ENCODE results near the gene PLPPR3. TPM values are rescaled to one million over a fixed set of nuclear protein-coding genes. Genes with fewer than 3 reads are reported as not detected.

PLPPR3 gene
- polyA plus RNA-seq, 1 experiment = 1.1 TPM

DNA sequence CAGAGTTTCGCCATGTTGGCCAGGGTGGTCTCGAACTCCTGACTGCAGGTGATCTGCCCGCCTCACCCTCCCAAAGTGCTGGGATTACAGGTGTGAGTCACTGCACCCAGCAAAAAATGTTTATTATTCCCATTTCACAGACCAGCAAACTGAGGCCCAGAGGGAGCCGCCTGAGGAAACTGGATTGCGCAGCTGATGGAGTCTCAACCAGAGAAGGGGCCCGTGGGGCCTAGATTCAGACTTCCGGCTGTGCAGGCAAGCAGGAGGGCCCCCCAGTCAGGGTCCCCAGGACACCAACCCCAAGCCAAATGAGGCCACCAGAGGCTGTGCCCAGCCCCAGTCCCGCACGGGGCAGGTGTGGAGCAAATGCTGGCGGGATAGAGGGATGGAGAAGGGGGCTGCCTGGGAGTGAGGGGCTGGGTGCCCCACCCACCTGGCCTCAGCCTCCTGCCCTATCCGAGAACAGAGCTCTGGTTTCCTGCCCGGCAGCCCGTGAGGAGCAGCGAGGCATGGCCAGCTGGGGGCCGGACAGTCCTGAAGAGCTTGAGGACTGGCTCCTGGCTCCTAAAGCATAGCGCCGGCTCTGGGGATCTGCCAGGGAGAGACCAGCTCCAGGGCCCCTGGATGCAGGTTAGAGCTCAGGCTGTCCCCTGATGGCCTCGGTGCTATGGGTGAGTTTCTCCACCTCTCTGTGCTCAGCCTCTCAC is 48.9 kb downstream of the PLPPR3 start:
- TF ChIP-seq, protein P1, sequence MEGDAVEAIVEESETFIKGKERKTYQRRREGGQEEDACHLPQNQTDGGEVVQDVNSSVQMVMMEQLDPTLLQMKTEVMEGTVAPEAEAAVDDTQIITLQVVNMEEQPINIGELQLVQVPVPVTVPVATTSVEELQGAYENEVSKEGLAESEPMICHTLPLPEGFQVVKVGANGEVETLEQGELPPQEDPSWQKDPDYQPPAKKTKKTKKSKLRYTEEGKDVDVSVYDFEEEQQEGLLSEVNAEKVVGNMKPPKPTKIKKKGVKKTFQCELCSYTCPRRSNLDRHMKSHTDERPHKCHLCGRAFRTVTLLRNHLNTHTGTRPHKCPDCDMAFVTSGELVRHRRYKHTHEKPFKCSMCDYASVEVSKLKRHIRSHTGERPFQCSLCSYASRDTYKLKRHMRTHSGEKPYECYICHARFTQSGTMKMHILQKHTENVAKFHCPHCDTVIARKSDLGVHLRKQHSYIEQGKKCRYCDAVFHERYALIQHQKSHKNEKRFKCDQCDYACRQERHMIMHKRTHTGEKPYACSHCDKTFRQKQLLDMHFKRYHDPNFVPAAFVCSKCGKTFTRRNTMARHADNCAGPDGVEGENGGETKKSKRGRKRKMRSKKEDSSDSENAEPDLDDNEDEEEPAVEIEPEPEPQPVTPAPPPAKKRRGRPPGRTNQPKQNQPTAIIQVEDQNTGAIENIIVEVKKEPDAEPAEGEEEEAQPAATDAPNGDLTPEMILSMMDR (IDR thresholded peaks at IDR 0.05; ENCODE audit: insufficient read depth, low read depth, low read length) = no peak
- ChIA-PET POLR2A (no interaction called here), CTCF (interaction anchor here (1.1 to 1.5 kb wide), 6 partner anchors 9 to 211 kb away, joined by 3 to 7 read pairs (median 4); partner anchors contain the start of gene WDR18)
- Histone ChIP-seq H3K27me3 (ENCODE audit: control insufficient read depth, insufficient read depth, low read length) (no peaks in the 10 kb centered on the region), H3K36me3 (ENCODE audit: control insufficient read depth, insufficient read depth, low read length) (no peaks in the 10 kb centered on the region), H3K4me3 (ENCODE audit: low read depth, low read length) (no peak overlapping the region)
- no peak for DNase-seq (ENCODE audit: low read depth)

DNA sequence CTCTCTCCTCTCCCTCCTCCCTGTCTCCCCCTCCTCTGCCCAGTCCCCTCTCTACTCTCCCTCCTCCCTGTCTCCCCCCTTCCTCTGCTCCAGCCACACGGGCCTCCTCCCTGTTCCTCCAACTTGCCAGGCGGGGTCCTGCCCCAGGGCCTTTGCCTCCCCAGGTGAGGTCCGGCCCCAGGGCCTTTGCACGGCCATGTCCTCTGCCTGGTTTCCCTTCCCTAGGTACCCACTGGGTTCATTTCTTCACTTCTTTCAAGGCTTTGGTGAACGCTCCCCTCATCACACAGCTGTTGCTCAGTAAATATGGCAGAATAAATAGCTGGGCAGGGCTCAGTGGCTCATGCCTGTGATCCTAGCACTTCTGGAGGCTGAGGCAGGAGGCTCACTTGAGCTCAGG is 49.7 kb downstream of the PLPPR3 start:
- CTCF ChIA-PET = interaction anchor here (1.1 to 1.5 kb wide), 6 partner anchors 9 to 212 kb away, joined by 3 to 7 read pairs (median 4); partner anchors contain the start of gene WDR18
- POLR2A ChIA-PET = no interaction called here

DNA sequence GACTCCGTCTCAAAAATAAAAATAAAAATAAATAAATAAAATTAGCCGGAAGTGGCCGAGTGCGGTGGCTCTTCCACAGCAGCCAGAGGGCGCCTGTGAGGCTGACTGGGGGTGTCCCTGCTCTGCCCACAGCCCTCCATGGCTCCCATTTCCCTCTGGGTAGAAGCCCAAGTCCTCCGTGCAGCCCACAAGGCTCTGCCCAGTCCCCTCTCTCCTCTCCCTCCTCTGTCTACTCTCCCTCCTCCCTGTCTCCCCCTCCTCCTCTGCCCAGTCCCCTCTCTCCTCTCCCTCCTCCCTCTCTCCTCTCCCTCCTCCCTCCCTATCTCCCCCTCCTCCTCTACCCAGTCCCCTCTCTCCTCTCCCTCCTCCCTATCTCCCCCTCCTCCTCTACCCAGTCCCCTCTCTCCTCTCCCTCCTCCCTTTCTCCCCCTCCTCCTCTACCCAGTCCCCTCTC is 50.4 kb downstream of the PLPPR3 start:
- TF ChIP-seq, protein P1 (IDR thresholded peaks at IDR 0.05; ENCODE audit: insufficient read depth, low read depth, low read length) = peak; percentile 64
- DNase-seq (ENCODE audit: low read depth) = no peak
- ChIA-PET POLR2A (no interaction called here), CTCF (interaction anchor here (0.7 to 1.4 kb wide), 6 partner anchors 12 to 87 kb away, joined by 3 to 4 read pairs (median 3); no protein-coding TSS in a partner anchor)
- Histone ChIP-seq H3K4me3 (ENCODE audit: low read depth, low read length) (no peak overlapping the region), H3K36me3 (ENCODE audit: control insufficient read depth, insufficient read depth, low read length) (no peaks in the 10 kb centered on the region), H3K27me3 (ENCODE audit: control insufficient read depth, insufficient read depth, low read length) (no peaks in the 10 kb centered on the region)

More for the DNA sequence above, 49.7 kb downstream of the PLPPR3 start:
- Histone ChIP-seq H3K36me3 (ENCODE audit: control insufficient read depth, insufficient read depth, low read length) (no peaks in the 10 kb centered on the region), H3K27me3 (ENCODE audit: control insufficient read depth, insufficient read depth, low read length) (no peaks in the 10 kb centered on the region), H3K4me3 (ENCODE audit: low read depth, low read length) (no peak overlapping the region)
- TF ChIP-seq, protein P1 (IDR thresholded peaks at IDR 0.05; ENCODE audit: insufficient read depth, low read depth, low read length) = no peak
- DNase-seq (ENCODE audit: low read depth) = no peak

DNA sequence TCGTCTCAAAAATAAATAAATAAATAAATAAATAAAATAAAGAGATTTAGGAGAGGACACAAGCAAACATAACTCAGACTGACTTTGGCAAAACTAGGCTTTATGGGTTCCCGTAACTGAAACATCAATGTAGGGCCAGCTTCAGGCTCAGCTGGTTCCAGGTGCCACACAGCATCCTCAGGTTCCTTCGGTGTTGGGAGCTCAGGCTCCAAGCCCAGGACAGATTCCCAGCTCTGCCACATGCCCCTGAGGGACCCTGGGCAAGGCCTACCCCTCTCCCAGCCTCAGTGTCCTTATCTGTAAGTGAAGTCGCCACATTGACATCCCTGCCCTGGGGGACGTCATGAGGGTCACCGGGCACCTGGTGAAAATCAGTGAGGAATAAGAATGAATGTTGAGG is 52.1 kb downstream of the PLPPR3 start:
- TF ChIP-seq, protein P1 (IDR thresholded peaks at IDR 0.05; ENCODE audit: insufficient read depth, low read depth, low read length) = no peak
- ChIA-PET POLR2A (no interaction called here), CTCF (interaction anchor here (0.6 to 2.4 kb wide), 22 partner anchors 9 to 215 kb away, joined by 3 to 7 read pairs (median 3); partner anchors contain the start of gene WDR18)
- no peaks in the 10 kb centered on the region for H3K27me3 ChIP-seq (ENCODE audit: control insufficient read depth, insufficient read depth, low read length)
- no peak for DNase-seq (ENCODE audit: low read depth)
- no peak overlapping the region for H3K4me3 ChIP-seq (ENCODE audit: low read depth, low read length)
- no peaks in the 10 kb centered on the region for H3K36me3 ChIP-seq (ENCODE audit: control insufficient read depth, insufficient read depth, low read length)

DNA sequence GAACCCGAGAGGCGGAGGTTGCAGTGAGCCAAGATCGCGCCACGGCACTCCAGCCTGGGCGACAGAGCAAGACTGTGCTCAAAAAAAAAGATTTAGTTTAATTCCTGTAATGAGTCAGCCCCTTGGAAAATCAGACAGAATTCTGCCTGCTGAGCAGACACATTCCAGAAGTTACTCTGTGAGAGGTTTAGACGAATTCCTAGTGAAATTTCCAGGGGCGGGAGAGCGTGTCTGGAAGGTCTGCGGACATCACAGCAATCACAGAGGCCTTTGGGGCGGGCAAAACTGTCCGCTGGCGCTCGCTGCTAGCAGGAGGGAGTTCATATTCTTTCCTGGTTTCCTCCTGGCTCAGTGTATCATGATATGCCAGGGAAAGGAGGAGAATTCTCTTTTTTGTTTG is 53.3 kb downstream of the PLPPR3 start:
- POLR2A ChIA-PET = no interaction called here
- DNase-seq (ENCODE audit: low read depth) = peak; percentile 75
- TF ChIP-seq, protein P1 (IDR thresholded peaks at IDR 0.05; ENCODE audit: insufficient read depth, low read depth, low read length) = no peak
- CTCF ChIA-PET = interaction anchor here (0.8 to 2.4 kb wide), 9 partner anchors 20 to 214 kb away, joined by 3 to 7 read pairs (median 4); no protein-coding TSS in a partner anchor
- no peak overlapping the region for H3K4me3 ChIP-seq (ENCODE audit: low read depth, low read length)
- no peaks in the 10 kb centered on the region for H3K36me3 ChIP-seq (ENCODE audit: control insufficient read depth, insufficient read depth, low read length)
- no peaks in the 10 kb centered on the region for H3K27me3 ChIP-seq (ENCODE audit: control insufficient read depth, insufficient read depth, low read length)

Data from BJ (cell line).